OCI-LY7 (cell line): ENCODE measurements around the gene SART3. TPM values are rescaled to one million over a fixed set of nuclear protein-coding genes. Genes with fewer than 3 reads are reported as not detected.

Experiments used
- BruUV-seq: library from RNA; stranded (reverse); fragments of 400-500 nt; replicated peaks from 2 replicates; lab custom pipeline; 2021; lab: Mats Ljungman, UMichigan
- CTCF ChIA-PET: fragments of 300-600 bp; sonication (Branson Sonifier 250); formaldehyde crosslinking; loops from one replicate; lab custom pipeline; 2022; ENCODE audit warnings: antibody characterized with exemption; ENCODE audit not compliant: unreplicated experiment; lab: Charles Lee
- POLR2A ChIA-PET: fragments of 300-600 bp; sonication (Branson Sonifier 250); formaldehyde crosslinking; loops from one replicate; lab custom pipeline; 2022; ENCODE audit warnings: antibody characterized with exemption; lab: Charles Lee
- DNase-seq: peaks from one replicate; pipeline ENCODE4 v3.0.0-alpha.2; 2015; ENCODE audit warnings: low spot score
- H2AFZ ChIP-seq: fragments of 200-600 bp; sonication (generic), shearing (Covaris generic); 2 replicates; pipeline ENCODE4 v1.6.1; 2014; ENCODE audit warnings: mild to moderate bottlenecking, antibody characterized with exemption, low read length, moderate library complexity
- H3K27ac ChIP-seq: fragments of 200-600 bp; sonication (generic); 2 replicates; pipeline ENCODE4 v1.5.1; 2014; ENCODE audit warnings: mixed run types, low read depth, mild to moderate bottlenecking, moderate library complexity, low read length, inconsistent platforms; ENCODE audit not compliant: poor library complexity, severe bottlenecking
- H3K36me3 ChIP-seq: fragments of 200-600 bp; sonication (generic); 2 replicates; pipeline ENCODE4 v1.6.1; 2014; ENCODE audit warnings: mild to moderate bottlenecking, antibody characterized with exemption, low read length, moderate library complexity, mixed read lengths; ENCODE audit not compliant: insufficient read depth
- H3K4me1 ChIP-seq: fragments of 200-600 bp; sonication (generic); 2 replicates; pipeline ENCODE4 v1.5.1; 2014; ENCODE audit warnings: mild to moderate bottlenecking, low read length; ENCODE audit not compliant: insufficient read depth, poor library complexity, severe bottlenecking
- H3K4me2 ChIP-seq: fragments of 200-600 bp; sonication (generic); 2 replicates; pipeline ENCODE4 v1.6.1; 2014; ENCODE audit warnings: mild to moderate bottlenecking, low read length
- H3K4me3 ChIP-seq: fragments of 200-600 bp; sonication (generic); 2 replicates; pipeline ENCODE4 v1.5.1; 2014; ENCODE audit warnings: mild to moderate bottlenecking, low read depth, low read length; ENCODE audit not compliant: poor library complexity, severe bottlenecking
- H3K79me2 ChIP-seq: fragments of 200-600 bp; sonication (generic); 2 replicates; pipeline ENCODE4 v1.6.1; 2016; ENCODE audit warnings: low read depth, mild to moderate bottlenecking, low read length, moderate library complexity, mixed read lengths; ENCODE audit not compliant: insufficient read depth
- H3K9me2 ChIP-seq: fragments of 200-600 bp; sonication (generic); 2 replicates; pipeline ENCODE4 v1.6.1; 2016; ENCODE audit warnings: mild to moderate bottlenecking, low read length, mixed read lengths; ENCODE audit not compliant: insufficient read depth
- H3K9me3 ChIP-seq: fragments of 200-600 bp; sonication (generic); 2 replicates; pipeline ENCODE4 v1.6.1; 2014; ENCODE audit warnings: mild to moderate bottlenecking, mixed run types, low read length, mixed read lengths
- H4K20me1 ChIP-seq: fragments of 200-600 bp; sonication (generic); 2 replicates; pipeline ENCODE4 v1.6.1; 2014; ENCODE audit warnings: mild to moderate bottlenecking, antibody characterized with exemption, low read length, moderate library complexity, mixed read lengths; ENCODE audit not compliant: insufficient read depth
- CTCF ChIP-seq: fragments of 200-600 bp; sonication (generic); conservative IDR thresholded peaks from 2 replicates; pipeline ENCODE4 v1.5.1; 2014; ENCODE audit warnings: mild to moderate bottlenecking, antibody characterized with exemption, low read length, moderate library complexity, mixed read lengths
- EZH2phosphoT487 ChIP-seq: fragments of 200-600 bp; sonication (generic); IDR thresholded peaks from 2 replicates; pipeline ENCODE4 v1.6.1; 2018; ENCODE audit warnings: low read depth, borderline replicate concordance, mild to moderate bottlenecking, mixed run types, antibody characterized with exemption, low read length, moderate library complexity, mixed read lengths
- intact Hi-C: fragments of 100-400 bp; cut with micrococcal nuclease; formaldehyde crosslinking; loops from one replicate; pipeline ENCODE4 v1.10.0; 2022; ENCODE audit not compliant: unreplicated experiment
- total RNA-seq, 2 experiments: library from RNA; depleted of rRNA in 1 of 2; stranded (reverse); fragments of >200 nt in 1 of 2; shearing (Covaris generic) in 1 of 2; gene quantifications; 2 replicates each; pipeline ENCODE4 v1.2.3, GENCODE V29; 2014 to 2022

SART3 gene
- total RNA-seq, 2 experiments from 2014 or later = 143 to 211 TPM

- Histone ChIP-seq H3K79me2 (no peaks in the 10 kb centered on the region), H3K36me3 (peaks cover 35% of the 10 kb centered on the region), H3K4me2 (peak within 1 kb of the TSS; percentile 90), H2AFZ (peak within 1 kb of the TSS; percentile 73), H3K9me3 (no peaks in the 10 kb centered on the region), H3K27ac (no peak within 1 kb of the TSS), H4K20me1 (no peaks in the 10 kb centered on the region), H3K9me2 (no peaks in the 10 kb centered on the region), H3K4me3 (peak within 1 kb of the TSS; percentile 84), H3K4me1 (peaks cover 20% of the 10 kb centered on the region)
- TSS peak; percentile 76 for BruUV-seq
- intact Hi-C loops = loop anchor here (2.0 to 10.0 kb wide), 5 partner anchors 46 to 750 kb away; partner anchors contain the start of genes PRDM4 and SART3
- TF ChIP-seq EZH2phosphoT487 (no peak), CTCF (no peak)
- POLR2A ChIA-PET = interaction anchor here (1.6 kb wide), 1 partner anchor 17 kb away, joined by 6 read pairs; no protein-coding TSS in a partner anchor
- CTCF ChIA-PET = no interaction called here
- peak; percentile 99 for DNase-seq
Measured at GRCh38 chr12:108514973-108515814, 45.8 kb downstream of the SART3 start, which contains the start of gene FICD. FICD (plus strand) TSS chr12:108515277; CDS start chr12:108516973, 1,696 bp downstream.

- no peak for DNase-seq
- POLR2A ChIA-PET = no interaction called here
- H3K36me3 ChIP-seq = peaks cover 28% of the 10 kb centered on the region
- H3K27ac ChIP-seq = no peak overlapping the region
- peak overlapping the region; percentile 62 for H3K4me2 ChIP-seq
- peaks cover 20% of the 10 kb centered on the region for H3K4me1 ChIP-seq
- H3K9me3 ChIP-seq = peaks cover 4% of the 10 kb centered on the region; the same call in 1 of the 2 replicates
- BruUV-seq = no TSS peak
- TF ChIP-seq EZH2phosphoT487 (no peak), CTCF (no peak; the same call in 1 of the 2 replicates)
- H4K20me1 ChIP-seq = no peaks in the 10 kb centered on the region
- H2AFZ ChIP-seq = peak overlapping the region; percentile 73
- no peaks in the 10 kb centered on the region for H3K79me2 ChIP-seq
- H3K9me2 ChIP-seq = no peaks in the 10 kb centered on the region
- intact Hi-C loops = loop anchor here (2.0 to 10.0 kb wide), 4 partner anchors 46 to 750 kb away; partner anchors contain the start of genes PRDM4 and SART3
- H3K4me3 ChIP-seq = peak overlapping the region; percentile 84
- CTCF ChIA-PET = no interaction called here
Measured at GRCh38 chr12:108514468-108514972, 46.5 kb downstream of the SART3 start.
